ENCODE measurements around the gene TIMP3.
A peak's percentile ranks its signal among the peaks of the same experiment; 100 is the strongest.
"Not testable (repeated sequence)": the region's sequence is repeated elsewhere in the genome, so short reads cannot be mapped to it uniquely, and the experiment has no call there.

The TIMP3 gene

DNA sequence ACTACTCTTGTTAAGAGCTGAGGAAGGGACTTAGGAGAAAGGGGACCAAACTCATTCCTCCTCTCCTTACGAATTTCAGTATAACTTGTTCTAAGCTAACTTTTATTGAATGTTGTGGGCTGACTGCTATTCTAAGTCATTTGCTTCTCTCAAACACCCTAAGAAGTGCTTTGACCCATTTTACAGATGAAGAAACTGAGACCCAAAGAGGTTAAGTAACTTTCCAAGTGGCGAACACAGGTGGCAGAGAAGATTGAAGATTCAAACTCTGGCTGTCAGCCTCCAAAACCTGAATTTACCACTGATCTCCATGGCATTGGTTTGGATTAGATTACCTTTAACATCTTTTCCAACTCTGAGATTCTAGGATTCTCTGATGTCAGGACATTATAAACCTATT lies 52.2 kb downstream of the TIMP3 start:
- DNase-seq (ENCODE audit: low read depth in 2 of 2) = no peak

DNA sequence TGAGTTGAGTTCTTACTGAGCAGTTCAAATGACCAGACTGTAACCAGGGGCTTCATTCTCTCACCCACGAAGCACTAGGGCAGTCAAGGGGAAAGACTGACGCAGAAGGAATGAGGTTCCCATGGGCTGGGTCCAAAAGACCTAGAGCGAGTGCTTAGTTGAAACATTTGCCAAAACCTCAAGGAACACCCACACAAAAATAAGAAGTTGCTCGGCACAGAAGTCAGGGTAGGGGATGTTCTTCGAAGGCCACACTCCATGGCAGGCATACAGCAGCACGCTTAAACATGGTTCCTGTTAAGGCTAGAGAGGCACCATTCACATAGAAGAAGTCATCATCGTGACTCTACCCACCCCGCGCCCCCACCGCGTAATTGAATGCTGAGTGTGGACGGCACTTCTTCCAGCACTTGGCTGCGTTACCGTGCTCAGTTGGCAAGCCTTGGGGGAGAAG lies 52.9 kb downstream of the TIMP3 start:
- no peak for DNase-seq (ENCODE audit: low read depth in 2 of 2)

DNA sequence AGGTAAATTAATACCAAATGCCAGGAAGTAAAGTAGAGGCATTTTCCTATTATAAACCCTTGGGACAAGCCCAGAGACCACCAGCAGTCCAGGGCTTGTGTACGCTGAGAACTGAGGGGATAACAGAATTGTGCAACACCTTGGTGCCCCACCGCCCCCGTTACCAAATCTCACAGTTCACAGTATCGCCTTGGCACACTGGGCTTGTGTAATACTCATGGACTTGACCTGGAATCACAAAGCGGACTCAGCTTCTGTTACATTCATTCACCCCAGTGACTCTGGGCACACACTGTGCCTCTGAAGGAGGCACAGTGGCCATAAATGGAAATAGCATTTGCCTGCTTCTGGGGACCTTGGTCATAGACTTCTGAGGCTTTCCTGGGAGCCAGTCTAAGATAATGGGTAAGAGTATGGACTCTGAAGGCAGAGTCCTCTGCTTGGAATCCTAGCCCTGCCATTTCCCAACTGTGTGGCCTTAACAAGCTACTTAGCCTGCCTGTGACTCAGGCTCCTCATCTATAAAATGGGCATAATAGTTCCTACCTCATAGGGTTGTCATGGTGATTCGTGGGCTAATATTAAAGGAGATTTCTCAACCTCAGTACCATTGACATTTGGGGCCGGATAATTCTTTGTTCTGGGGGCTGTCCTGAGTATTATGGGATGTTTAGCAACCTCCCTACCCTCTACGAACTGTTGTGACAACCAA lies 53.7 kb downstream of the TIMP3 start:
- no peak for DNase-seq (ENCODE audit: low read depth in 2 of 2)

DNA sequence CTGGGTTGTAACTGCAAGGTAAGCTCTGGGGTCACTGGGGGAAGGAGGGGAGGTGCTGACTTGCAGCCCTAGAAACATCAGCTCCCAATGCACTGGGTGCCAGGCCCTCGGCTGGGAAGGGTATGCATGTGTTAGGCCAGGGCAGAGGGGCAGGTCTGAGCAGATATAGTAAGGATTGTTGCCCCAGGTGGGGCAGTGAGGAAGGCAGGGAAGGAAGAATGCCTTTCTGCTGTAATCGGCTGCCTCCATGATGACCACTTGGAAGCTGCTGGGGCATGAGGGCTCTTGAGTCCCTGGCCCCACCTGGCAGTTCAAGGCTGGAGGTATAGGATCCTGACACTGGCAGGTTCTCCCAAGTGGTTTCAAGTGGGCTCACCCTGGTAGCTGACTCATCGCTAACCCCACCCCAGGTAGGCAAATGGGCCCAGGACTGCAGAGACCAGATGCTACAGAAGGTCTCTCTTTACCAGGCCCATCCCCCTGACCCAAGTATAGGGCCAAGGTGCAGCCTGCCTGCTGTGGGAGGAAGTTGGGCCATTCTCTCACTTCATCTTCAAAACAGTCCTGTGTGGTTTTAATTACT lies 56.7 kb downstream of the TIMP3 start:
- no peak for DNase-seq (ENCODE audit: low read depth in 2 of 2)

DNA sequence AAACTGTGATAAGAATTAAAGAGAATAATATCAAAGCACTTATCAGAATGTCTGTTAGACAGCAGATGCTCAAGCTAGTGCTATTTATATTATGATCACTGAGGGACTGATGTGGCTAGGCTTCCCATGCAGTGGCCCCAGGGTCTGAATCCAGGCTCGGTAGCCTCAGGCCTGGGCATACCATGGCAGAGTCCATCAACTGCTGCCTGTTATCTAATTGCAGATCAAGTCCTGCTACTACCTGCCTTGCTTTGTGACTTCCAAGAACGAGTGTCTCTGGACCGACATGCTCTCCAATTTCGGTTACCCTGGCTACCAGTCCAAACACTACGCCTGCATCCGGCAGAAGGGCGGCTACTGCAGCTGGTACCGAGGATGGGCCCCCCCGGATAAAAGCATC lies 57.5 kb downstream of the TIMP3 start:
- DNase-seq (ENCODE audit: low read depth in 2 of 2) = no peak

DNA sequence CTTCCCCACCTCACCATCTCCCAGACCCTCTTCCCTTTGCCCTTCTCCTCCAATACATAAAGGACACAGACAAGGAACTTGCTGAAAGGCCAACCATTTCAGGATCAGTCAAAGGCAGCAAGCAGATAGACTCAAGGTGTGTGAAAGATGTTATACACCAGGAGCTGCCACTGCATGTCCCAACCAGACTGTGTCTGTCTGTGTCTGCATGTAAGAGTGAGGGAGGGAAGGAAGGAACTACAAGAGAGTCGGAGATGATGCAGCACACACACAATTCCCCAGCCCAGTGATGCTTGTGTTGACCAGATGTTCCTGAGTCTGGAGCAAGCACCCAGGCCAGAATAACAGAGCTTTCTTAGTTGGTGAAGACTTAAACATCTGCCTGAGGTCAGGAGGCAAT lies 58.2 kb downstream of the TIMP3 start:
- no peak for DNase-seq (ENCODE audit: low read depth in 2 of 2)

DNA sequence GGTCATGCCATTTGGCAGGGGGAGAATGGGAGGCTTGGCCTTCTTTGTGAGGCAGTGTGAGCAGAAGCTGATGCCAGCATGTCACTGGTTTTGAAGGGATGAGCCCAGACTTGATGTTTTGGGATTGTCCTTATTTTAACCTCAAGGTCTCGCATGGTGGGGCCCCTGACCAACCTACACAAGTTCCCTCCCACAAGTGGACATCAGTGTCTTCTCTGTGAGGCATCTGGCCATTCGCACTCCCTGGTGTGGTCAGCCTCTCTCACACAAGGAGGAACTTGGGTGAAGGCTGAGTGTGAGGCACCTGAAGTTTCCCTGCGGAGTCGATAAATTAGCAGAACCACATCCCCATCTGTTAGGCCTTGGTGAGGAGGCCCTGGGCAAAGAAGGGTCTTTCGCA lies 59.8 kb downstream of the TIMP3 start:
- DNase-seq (ENCODE audit: low read depth in 2 of 2) = no peak

DNA sequence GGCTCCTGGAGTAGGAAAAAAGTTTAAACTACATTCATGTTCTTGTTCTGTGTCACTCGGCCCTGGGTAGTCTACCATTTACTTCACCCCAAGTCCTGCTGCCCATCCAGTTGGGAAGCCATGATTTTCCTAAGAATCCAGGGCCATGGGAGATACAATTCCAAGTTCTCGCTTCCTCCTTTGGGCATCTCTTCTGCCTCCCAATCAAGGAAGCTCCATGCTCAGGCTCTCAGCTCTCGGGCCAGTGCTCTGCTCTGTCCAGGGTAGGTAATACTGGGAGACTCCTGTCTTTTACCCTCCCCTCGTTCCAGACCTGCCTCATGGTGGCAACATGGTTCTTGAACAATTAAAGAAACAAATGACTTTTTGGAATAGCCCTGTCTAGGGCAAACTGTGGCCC lies 60.6 kb downstream of the TIMP3 start:
- DNase-seq (ENCODE audit: low read depth in 2 of 2) = no peak

DNA sequence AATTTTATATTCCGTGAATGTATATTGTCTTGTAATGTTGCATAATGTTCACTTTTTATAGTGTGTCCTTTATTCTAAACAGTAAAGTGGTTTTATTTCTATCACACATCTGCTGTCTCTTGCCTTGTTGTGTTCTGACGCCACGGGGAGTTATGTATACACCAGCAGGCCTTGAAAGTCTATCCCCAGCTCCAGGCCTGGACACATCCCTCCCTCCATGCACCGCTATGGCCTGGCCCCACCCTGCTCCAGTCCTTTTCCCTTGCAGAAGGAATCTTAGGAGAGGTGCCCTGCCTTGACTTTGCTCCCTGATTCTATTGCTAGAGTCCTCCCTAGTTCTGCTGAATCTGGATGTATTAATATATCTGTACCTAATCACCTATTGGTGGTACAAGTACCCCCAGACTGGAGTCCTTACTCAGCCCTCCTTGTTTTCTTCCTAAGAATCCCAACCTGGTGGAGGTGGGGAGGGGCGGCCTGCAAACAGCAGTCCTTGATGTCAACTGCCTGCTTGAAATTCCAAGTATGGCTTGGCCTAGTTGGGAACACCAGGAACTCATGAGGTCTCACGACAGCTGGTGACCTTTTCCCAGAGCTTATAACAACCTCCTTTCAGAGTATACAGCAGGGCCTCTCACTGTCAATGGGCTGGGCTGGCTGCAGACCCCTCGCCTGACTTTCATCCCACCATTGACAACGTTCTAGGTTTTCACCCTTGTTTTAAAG lies 61.6 kb downstream of the TIMP3 start:
- no peak for DNase-seq (ENCODE audit: low read depth in 2 of 2)

DNA sequence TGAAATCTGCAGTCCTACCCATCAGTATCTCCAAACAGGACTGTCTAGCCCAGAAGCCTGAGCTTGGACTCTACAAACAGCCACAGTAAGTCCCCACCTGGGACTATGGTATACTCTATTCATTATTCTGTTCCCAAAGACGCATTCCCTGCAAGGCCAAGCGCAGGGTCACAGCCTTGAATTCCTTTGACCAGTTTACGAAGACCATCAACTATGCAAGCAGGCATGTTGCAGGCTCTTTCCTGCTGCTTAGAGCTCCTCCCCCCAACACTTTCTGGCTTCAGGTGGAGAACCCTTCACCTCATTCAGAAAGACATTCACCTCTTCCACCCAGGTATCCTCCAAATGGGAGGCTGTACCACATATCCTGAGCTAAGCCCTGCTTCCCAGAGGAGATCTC lies 62.5 kb downstream of the TIMP3 start:
- DNase-seq (ENCODE audit: low read depth in 2 of 2) = no peak

DNA sequence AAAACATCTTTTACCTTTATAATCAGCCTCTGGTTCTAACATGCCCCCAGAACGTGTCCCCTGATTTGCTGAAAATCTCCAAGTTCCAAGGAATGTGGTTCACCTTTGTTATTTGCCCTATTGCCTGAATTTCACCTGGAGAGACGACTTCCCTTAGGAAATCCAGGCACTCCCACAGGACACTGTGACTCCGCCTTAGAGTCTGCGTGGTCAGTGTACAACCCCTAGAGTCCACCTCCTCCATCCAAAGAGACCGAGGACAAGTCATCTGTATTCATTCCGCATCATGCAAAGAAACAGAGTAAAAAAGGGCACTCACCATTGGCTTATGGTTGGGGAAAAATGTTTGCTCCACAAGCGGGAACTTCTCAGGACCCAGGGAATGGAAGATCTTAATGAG lies 63.1 kb downstream of the TIMP3 start:
- no peak for DNase-seq (ENCODE audit: low read depth in 2 of 2)

DNA sequence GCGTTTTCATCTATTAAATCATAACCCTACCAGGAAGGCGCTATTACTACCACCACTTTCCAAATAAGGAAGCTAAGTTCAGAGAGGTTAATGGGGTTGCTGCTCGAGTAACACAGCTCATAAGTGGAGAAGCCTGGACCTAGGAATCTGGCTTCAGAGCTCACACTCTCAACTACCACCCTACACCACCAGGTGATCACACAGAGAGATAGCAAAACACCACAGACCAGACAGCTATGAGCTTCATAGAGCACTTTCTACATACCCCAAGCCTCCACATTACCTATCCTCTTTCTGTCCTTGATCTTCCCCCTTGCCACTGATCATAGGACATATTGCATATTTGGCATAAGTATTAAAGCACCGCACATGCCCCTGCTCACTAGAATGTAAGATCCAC lies 65.4 kb downstream of the TIMP3 start:
- no peak for DNase-seq (ENCODE audit: low read depth in 2 of 2)

DNA sequence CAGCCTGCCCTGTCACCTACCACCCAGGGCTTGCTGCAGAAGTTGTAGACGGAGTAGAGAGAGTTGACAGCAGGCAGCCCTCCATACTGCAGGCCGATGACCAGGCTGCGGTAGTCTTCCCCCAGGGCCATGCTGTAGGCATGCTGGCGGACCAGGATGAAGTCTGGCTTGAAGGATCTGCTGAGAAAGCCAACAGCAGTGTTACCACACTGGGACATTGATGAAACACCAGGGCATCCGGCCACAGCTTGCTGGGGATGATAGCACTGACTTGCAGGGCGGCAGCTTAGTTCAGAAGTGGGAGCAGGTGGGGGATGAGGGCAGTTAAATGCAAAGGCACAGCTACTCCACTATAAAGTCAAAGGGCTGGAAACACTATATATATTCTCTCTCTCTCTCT lies 67.4 kb downstream of the TIMP3 start:
- DNase-seq (ENCODE audit: low read depth in 2 of 2) = no peak

DNA sequence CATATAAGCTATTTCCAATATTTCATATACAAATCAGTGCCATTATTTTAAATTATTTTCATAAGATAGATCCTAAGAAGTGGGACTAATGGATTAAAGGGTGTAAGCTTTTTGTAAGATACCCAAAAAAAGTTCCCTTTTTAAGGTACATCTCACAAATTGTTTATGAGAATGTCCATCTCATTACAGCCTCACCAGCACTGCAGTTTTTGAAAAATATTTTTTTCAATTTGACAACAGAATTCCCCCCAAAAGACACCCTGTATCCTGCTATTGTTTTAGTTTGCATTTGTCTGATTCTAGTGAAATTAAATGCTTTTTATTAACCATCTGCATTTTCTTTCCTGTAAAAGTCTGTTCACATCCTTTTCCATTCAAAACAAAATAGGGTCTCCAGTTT lies 69.0 kb downstream of the TIMP3 start:
- no peak for DNase-seq (ENCODE audit: low read depth in 2 of 2)

DNA sequence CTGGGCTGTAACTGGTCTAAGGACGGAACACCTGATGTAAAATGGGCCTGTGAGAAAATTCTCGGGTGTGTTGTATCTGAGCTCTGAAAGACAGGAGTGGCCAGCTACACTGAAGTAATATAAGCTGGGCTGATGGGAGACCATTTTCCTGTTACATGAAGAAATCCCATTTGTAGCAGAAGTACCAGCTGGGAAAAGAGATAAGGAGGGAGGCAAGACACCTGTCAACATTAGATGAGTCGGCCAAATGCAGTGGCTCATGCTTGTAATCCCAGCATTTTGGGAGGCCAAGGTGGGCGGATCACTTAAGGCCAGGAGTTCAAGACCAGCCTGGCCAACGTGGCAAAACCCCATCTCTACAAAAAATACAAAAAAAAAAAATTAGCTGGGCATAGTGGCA lies 72.1 kb downstream of the TIMP3 start:
- not testable (repeated sequence) for DNase-seq (ENCODE audit: low read depth in 2 of 2)

DNA sequence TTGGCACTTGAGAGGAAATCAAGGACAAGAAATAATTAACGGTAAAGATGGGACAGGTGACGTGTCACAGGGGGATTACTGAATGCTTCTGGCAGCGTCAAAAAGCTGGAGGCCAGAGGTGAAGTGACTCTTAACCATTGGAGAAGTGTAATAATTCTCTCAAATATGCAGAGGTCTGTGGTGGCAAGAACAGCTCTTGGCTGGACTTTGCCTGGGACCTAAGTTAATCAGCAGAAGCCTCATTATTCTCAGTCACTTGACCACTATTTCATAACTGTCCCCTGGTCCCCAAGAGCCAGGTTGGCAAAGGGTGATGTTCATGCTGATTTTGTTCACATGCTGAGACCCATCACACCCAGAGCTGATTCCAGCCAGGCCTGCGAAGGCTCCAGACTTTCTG lies 72.9 kb downstream of the TIMP3 start:
- DNase-seq (ENCODE audit: low read depth in 2 of 2) = no peak

DNA sequence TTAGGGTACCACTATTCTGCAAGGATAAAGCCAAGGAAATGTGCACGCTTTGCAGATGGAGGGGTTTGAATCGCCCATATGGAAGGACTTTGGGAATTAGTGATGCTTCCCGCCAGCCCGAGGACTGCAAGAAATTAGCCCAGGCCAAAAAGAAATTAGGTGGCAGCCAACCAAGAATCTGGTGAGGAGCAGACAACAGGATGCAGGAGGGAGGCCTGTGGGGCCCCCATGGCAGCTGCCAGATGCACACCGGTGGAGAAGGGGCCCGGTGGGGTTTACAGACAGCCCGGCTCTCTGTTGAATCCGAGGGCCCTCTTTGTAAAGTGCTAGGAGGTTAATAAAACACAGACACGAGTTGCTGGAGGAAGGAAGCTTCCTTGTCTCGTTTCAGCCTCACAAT lies 73.5 kb downstream of the TIMP3 start:
- DNase-seq (ENCODE audit: low read depth in 2 of 2) = no peak

DNA sequence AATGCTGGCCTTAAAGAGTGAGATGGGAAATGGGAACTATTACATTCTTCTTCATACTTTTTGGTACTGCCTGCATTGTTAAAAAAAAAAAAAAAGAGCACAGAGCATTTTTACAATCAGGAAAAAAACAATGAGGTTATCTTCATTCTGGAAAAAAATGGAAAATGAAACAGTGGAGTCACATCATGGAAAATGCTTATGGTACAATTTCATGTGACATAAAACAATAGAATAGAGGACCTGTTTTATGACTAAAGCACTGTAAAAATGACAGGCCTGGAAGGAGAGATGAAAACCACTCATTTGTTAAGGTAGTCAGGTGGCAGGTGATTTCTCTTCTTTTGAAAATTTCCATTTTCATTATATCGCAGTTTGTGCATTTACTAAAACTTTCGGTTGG lies 75.0 kb downstream of the TIMP3 start:
- DNase-seq (ENCODE audit: low read depth in 2 of 2) = no peak

DNA sequence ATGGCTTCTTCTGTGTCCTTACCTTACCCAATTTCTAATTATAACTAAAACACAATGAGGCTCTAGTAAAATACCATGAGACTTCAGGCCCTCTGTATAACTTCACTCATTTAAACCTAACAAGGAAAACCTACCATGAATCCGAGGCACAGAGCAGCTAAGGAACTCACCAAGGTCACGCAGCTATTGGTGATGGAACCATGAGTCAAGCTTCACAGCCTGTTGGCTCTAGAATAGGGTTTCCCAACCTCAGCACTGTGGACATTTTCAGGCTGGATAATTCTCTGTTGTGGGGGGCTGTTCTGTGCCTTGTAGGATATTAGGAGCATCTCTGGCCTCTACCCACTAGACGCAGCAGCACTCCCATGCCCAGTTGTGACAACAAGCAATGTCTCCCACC lies 75.7 kb downstream of the TIMP3 start:
- no peak for DNase-seq (ENCODE audit: low read depth in 2 of 2)

DNA sequence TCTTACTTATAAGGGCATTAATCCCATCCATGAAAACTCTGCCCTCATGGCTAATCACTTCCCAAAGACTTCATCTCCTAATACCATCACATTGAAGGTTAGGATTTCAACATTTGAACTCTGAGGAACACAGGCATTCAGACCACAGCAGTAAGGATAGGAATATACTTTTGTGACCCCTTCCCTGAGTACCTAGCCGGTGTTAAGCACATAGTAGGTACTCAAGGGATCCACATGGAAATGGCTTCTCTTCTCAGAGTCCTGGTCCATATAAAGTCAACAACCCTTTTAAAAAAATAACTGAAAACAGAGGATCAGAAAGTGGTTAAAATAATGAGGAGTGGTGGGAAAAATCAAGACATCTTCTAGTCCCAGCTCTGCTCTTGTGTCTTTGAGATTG lies 78.0 kb downstream of the TIMP3 start:
- no peak for DNase-seq (ENCODE audit: low read depth in 2 of 2)

DNA sequence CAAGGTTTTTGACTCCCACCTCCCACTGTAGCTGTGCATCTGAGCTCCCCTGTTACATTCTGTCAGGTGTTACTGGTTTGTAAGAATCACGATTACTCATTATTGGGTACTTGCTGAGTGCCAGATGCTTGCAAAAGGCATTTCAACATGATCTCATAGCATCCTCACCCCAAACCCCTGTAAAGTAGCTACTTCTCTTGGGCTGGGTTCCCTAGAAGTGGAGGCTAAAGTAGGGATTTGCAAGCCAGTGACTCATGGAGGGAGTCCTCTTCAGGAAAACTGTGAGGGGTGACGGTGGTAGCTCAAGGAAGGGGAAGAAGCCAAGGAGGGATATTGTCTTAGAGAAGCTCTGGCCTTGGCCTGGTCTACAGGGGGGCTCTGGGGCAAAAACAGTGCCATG lies 78.6 kb downstream of the TIMP3 start:
- no peak for DNase-seq (ENCODE audit: low read depth in 2 of 2)

DNA sequence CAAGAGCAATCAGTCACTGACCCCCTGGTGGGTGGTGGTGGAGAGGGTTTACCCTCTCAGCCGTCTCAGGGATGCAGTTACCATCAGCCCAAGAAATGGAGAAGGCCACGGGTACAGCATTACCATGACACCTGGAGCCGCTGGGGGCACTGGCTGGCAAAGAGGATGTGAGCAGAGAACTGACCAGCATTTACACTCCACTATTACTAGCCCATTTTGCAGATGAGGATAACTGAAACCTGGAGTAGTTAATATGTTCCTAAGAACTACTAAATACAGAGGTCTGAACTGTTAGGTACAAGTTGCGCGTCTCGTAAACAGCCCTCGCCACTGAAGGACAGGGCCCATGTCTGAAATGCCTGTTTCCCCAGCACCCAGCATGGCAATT lies 79.0 kb downstream of the TIMP3 start:
- DNase-seq (ENCODE audit: low read depth in 2 of 2) = no peak

DNA sequence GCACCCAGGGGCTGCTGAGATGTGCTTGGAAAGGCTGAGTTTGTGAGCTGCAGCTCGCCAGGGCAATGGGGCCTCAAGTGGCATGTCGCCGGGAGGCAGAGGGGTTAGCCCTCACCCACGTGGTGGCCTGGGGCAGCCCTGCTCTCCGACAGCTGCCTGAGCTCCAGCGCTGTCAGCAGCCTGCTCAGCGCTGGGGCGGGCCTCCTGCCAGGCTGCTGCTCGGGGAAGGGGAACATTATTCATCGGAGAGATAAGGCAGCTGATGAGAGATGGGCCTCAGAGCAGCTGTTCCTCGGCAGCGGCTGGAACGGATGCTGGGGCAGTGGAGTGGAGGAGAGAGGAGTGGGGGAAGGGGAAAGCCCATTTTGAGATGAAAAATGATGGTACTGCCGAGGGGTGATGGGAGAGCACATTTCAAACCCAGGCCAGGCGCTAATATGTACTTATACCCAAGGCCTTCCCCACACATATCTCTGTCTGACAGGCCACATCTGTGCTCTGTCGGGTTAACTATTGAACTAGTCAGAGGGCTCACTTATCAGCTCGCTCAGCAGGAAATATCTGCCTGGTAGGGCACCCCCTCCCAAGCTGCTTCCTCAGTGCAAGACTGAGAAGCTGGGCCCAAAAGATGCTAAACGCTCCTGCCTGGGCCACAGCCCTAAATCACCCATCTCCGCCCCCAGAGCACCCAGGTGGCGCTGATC lies 79.5 kb downstream of the TIMP3 start:
- peak in 1 of 2 donors; percentile 7 for DNase-seq (ENCODE audit: low read depth in 2 of 2)
